ENCODE measurements around the gene CEMIP2.
A peak's percentile ranks its signal among the peaks of the same experiment; 100 is the strongest.

The CEMIP2 gene

DNA sequence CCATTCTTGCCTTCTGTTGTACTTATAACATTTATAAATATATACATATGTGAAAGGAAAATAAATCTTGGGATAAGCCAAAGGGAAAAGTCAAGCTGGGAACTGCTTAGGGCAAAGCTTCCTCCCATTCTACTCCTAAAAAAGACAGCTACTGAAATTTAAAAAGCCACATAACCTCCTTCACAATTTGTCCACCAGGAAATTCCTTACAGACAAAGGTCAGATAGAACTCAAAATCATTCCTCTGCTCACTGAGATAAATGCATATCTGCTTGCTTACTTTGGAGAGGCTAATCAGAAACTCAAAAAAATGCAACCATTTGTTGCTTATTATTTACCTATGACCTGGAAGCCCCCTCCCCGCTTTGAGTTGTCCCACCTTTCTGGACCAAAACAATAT, 112.5 kb downstream of the CEMIP2 start:
- no peaks in the 10 kb centered on the region for H3K9me3 ChIP-seq (ENCODE audit: control insufficient read depth, low read length)
- no peak overlapping the region for H3K9ac ChIP-seq
- H3K4me2 ChIP-seq (ENCODE audit: low read length): no peak overlapping the region
- H2AFZ ChIP-seq: no peak overlapping the region
- peaks cover 9% of the 10 kb centered on the region for H3K4me1 ChIP-seq
- H3K27me3 ChIP-seq (ENCODE audit: control insufficient read depth, insufficient read depth, low read length): no peaks in the 10 kb centered on the region
- H3K36me3 ChIP-seq (ENCODE audit: control insufficient read depth, insufficient read depth, low read length): no peaks in the 10 kb centered on the region
- peak overlapping the region; percentile 29 for H3K27ac ChIP-seq
- H3K4me3 ChIP-seq (ENCODE audit: low read depth, low read length): no peak overlapping the region
- TF ChIP-seq, protein P1, sequence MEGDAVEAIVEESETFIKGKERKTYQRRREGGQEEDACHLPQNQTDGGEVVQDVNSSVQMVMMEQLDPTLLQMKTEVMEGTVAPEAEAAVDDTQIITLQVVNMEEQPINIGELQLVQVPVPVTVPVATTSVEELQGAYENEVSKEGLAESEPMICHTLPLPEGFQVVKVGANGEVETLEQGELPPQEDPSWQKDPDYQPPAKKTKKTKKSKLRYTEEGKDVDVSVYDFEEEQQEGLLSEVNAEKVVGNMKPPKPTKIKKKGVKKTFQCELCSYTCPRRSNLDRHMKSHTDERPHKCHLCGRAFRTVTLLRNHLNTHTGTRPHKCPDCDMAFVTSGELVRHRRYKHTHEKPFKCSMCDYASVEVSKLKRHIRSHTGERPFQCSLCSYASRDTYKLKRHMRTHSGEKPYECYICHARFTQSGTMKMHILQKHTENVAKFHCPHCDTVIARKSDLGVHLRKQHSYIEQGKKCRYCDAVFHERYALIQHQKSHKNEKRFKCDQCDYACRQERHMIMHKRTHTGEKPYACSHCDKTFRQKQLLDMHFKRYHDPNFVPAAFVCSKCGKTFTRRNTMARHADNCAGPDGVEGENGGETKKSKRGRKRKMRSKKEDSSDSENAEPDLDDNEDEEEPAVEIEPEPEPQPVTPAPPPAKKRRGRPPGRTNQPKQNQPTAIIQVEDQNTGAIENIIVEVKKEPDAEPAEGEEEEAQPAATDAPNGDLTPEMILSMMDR (IDR thresholded peaks at IDR 0.05): no peak
- no peaks in the 10 kb centered on the region for H3K79me2 ChIP-seq

DNA sequence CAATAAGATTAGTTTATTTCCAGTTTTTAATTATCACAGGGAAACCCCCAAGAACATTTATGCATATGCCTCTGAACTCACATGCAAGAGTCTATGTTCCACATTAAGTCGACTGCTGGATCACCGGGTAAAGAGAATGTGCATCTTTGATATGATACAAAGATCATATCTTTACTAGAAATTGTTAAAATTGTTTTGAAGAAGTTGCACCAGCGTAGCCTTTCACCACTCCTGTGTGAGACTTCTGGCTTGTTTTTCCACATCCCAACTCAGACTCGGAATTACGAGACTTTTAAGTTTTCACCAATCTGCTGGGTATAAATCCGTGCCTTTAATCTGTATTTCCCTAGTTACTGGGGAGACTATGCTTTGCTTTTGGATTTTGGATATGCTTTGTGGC, 113.2 kb downstream of the CEMIP2 start:
- no peaks in the 10 kb centered on the region for H3K27me3 ChIP-seq (ENCODE audit: control insufficient read depth, insufficient read depth, low read length)

DNA sequence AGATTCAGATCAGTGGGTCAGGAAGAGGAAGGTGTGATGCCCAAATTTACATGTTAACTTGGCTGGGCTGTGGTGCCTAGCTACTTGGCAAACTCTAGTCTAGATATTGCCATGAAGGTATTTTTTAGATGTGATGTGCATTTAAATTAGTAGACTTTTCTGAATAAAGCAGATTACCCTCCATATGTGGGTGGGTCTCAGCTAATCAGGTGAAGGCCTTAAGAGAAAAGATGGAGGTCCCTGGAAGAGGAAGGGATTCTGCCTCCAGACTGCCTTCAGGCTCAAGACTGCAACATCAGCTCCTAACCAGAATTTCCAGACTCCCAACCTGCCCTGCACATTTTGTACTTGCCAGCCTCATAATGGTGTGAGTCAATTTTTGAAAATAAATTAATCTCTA, 115.8 kb downstream of the CEMIP2 start:
- Histone ChIP-seq H2AFZ (no peak overlapping the region), H3K9me3 (ENCODE audit: control insufficient read depth, low read length) (no peaks in the 10 kb centered on the region), H3K79me2 (no peaks in the 10 kb centered on the region), H3K27me3 (ENCODE audit: control insufficient read depth, insufficient read depth, low read length) (no peaks in the 10 kb centered on the region), H3K9ac (no peak overlapping the region), H3K36me3 (ENCODE audit: control insufficient read depth, insufficient read depth, low read length) (no peaks in the 10 kb centered on the region), H3K27ac (no peak overlapping the region), H3K4me3 (ENCODE audit: low read depth, low read length) (no peak overlapping the region), H3K4me1 (peaks cover 8% of the 10 kb centered on the region), H3K4me2 (ENCODE audit: low read length) (no peak overlapping the region)
- TF ChIP-seq, protein P1 (IDR thresholded peaks at IDR 0.05): no peak

More for the DNA sequence above, 113.2 kb downstream of the CEMIP2 start:
- peak overlapping the region; percentile 13 for H3K4me2 ChIP-seq (ENCODE audit: low read length)
- H3K9ac ChIP-seq: no peak overlapping the region
- H2AFZ ChIP-seq: peak overlapping the region; percentile 2
- TF ChIP-seq, protein P1 (IDR thresholded peaks at IDR 0.05): no peak
- H3K4me1 ChIP-seq: peaks cover 5% of the 10 kb centered on the region
- no peaks in the 10 kb centered on the region for H3K9me3 ChIP-seq (ENCODE audit: control insufficient read depth, low read length)
- no peak overlapping the region for H3K4me3 ChIP-seq (ENCODE audit: low read depth, low read length)
- H3K79me2 ChIP-seq: no peaks in the 10 kb centered on the region
- peak overlapping the region; percentile 29 for H3K27ac ChIP-seq
- H3K36me3 ChIP-seq (ENCODE audit: control insufficient read depth, insufficient read depth, low read length): no peaks in the 10 kb centered on the region

DNA sequence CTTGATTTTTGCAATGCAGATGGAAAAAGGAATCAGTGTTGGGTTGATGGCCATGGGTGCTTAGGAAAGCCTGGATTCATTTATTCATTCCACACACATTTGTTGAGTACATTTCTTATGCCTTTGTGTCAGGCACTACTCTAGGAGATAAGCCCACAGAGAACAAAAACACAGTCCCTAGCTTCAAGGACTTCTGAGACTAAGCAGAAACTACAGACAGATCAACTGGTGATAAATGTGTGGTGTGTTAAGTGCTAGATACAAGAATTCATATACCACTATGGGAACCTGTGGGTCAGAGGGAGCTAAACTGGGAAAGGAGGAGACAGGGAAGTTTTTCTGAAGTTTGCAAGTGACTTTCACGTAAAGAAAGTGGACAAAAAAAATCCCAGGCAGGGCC, 119.9 kb downstream of the CEMIP2 start:
- Histone ChIP-seq H3K9ac (no peak overlapping the region), H3K4me1 (peaks cover 4% of the 10 kb centered on the region), H3K79me2 (no peaks in the 10 kb centered on the region), H3K4me3 (ENCODE audit: low read depth, low read length) (no peak overlapping the region), H3K36me3 (ENCODE audit: control insufficient read depth, insufficient read depth, low read length) (no peaks in the 10 kb centered on the region), H3K9me3 (ENCODE audit: control insufficient read depth, low read length) (no peaks in the 10 kb centered on the region), H3K27me3 (ENCODE audit: control insufficient read depth, insufficient read depth, low read length) (no peaks in the 10 kb centered on the region), H3K27ac (no peak overlapping the region), H2AFZ (peak overlapping the region; percentile 53), H3K4me2 (ENCODE audit: low read length) (no peak overlapping the region)
- TF ChIP-seq, protein P1 (IDR thresholded peaks at IDR 0.05): no peak

DNA sequence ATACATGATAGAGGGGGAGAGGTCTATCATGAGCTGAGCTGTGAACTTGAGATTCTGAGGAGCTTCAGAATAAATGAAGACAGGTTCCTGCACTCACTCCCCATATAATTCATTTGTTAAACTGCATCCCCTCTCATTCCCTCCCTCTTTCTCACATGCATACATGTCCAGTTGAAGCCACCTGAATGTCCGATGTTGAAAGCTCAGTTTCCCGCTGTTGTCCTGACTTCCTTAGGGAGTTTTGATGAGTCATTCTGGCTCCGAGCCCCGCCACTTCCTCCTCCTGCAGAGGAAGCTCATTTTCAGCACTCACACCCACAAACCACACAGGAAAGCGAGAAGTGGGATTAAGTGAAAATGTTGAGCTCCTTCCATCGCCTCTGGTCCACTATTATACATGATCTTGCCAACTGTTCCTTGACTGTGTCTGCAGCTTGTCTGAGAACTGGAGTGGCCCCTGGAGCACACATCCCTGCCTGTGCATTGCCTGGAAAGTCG, 121.2 kb downstream of the CEMIP2 start:
- H3K9me3 ChIP-seq (ENCODE audit: control insufficient read depth, low read length): no peaks in the 10 kb centered on the region
- H3K4me3 ChIP-seq (ENCODE audit: low read depth, low read length): no peak overlapping the region
- no peaks in the 10 kb centered on the region for H3K36me3 ChIP-seq (ENCODE audit: control insufficient read depth, insufficient read depth, low read length)
- H3K79me2 ChIP-seq: no peaks in the 10 kb centered on the region
- no peaks in the 10 kb centered on the region for H3K27me3 ChIP-seq (ENCODE audit: control insufficient read depth, insufficient read depth, low read length)
- TF ChIP-seq, protein P1 (IDR thresholded peaks at IDR 0.05): no peak
- H3K4me2 ChIP-seq (ENCODE audit: low read length): no peak overlapping the region
- H3K4me1 ChIP-seq: peaks cover 4% of the 10 kb centered on the region
- H2AFZ ChIP-seq: no peak overlapping the region
- no peak overlapping the region for H3K9ac ChIP-seq
- peak overlapping the region; percentile 35 for H3K27ac ChIP-seq

Data from parathyroid adenoma (tissue), 2 donors.